Kidney epithelial cell (primary cell): ENCODE data around the gene SMCHD1. TPM values are rescaled to one million over a fixed set of nuclear protein-coding genes. Genes with fewer than 3 reads are reported as not detected.

Experiments used
- DNase-seq: peaks from one replicate; pipeline ENCODE4 v3.0.0-alpha.2; 2010; ENCODE audit warnings: low read depth
- H3K27me3 ChIP-seq: 2 replicates; pipeline ENCODE4 v1.6.0; 2011; ENCODE audit warnings: low read length; ENCODE audit not compliant: control insufficient read depth, insufficient read depth
- H3K36me3 ChIP-seq: 2 replicates; pipeline ENCODE4 v1.5.1; 2011; ENCODE audit warnings: low read length; ENCODE audit not compliant: control insufficient read depth, insufficient read depth
- H3K4me3 ChIP-seq: 2 replicates; pipeline ENCODE4 v1.5.1; 2011; ENCODE audit warnings: low read depth, mild to moderate bottlenecking, control low read depth, low read length
- CTCF ChIP-seq: IDR thresholded peaks from 2 replicates; pipeline ENCODE4 v1.5.1; 2011; ENCODE audit warnings: mild to moderate bottlenecking, moderate library complexity, low read length, control low read depth, inconsistent platforms; ENCODE audit not compliant: insufficient read depth, poor library complexity, severe bottlenecking
- total RNA-seq: library from RNA; depleted of rRNA; stranded (reverse); fragments of >200 nt; gene quantifications from 2 replicates; pipeline ENCODE4 v1.2.3, GENCODE V29; 2015

SMCHD1 gene
- total RNA-seq, 1 donor from 2014 or later, result 28.0 TPM

- H3K27me3 ChIP-seq, result no peaks in the 10 kb centered on the region
- H3K36me3 ChIP-seq, result no peaks in the 10 kb centered on the region
- DNase-seq, result no peak
- peak overlapping the region; percentile 82 for H3K4me3 ChIP-seq
- no peak for TF ChIP-seq CTCF
Observed at GRCh38 chr18:2654169-2654927, 1.2 kb upstream of the SMCHD1 start.

GRCh38 chr18:2654928-2655177 is 673 bp upstream of the SMCHD1 start:
- no peaks in the 10 kb centered on the region for H3K27me3 ChIP-seq
- H3K4me3 ChIP-seq, result peak overlapping the region; percentile 82
- no peaks in the 10 kb centered on the region for H3K36me3 ChIP-seq
- no peak for DNase-seq
- no peak for TF ChIP-seq CTCF

- no peak for TF ChIP-seq CTCF
- peak overlapping the region; percentile 82 for H3K4me3 ChIP-seq
- no peaks in the 10 kb centered on the region for H3K27me3 ChIP-seq
- DNase-seq, result no peak
- H3K36me3 ChIP-seq, result no peaks in the 10 kb centered on the region
Observed at GRCh38 chr18:2655954-2656236, 369 bp downstream of the SMCHD1 start.

- peak overlapping the region; percentile 82 for H3K4me3 ChIP-seq
- H3K36me3 ChIP-seq, result no peaks in the 10 kb centered on the region
- no peak for DNase-seq
- no peaks in the 10 kb centered on the region for H3K27me3 ChIP-seq
- TF ChIP-seq CTCF, result no peak
Observed at GRCh38 chr18:2656237-2656980, 883 bp downstream of the SMCHD1 start.

GRCh38 chr18:2656981-2657512 is 1.5 kb downstream of the SMCHD1 start:
- H3K36me3 ChIP-seq, result no peaks in the 10 kb centered on the region
- no peak for DNase-seq

More at GRCh38 chr18:2656981-2657512, 1.5 kb downstream of the SMCHD1 start:
- Histone ChIP-seq H3K4me3 (peak overlapping the region; percentile 82), H3K27me3 (no peaks in the 10 kb centered on the region)
- no peak for TF ChIP-seq CTCF
